Measurements from ENCODE around the gene DERL3. TPM values are rescaled to one million over a fixed set of nuclear protein-coding genes. Genes with fewer than 3 reads are reported as not detected.

The DERL3 gene
- total and polyA plus RNA-seq, 2 experiments from 2014 or later = 13.6 to 19.5 TPM

GRCh38 chr22:23874871-23875270 lies 36.1 kb upstream of the DERL3 start:
- no peak for DNase-seq (ENCODE audit: low spot score)

More at GRCh38 chr22:23874871-23875270, 36.1 kb upstream of the DERL3 start:
- H3K9me2 ChIP-seq (ENCODE audit: insufficient read depth) = no peaks in the 10 kb centered on the region
- H3K4me1 ChIP-seq (ENCODE audit: insufficient read depth) = no peaks in the 10 kb centered on the region
- H3K27me3 ChIP-seq (ENCODE audit: insufficient read depth) = no peaks in the 10 kb centered on the region
- no peak overlapping the region for H3K4me3 ChIP-seq
- H3K36me3 ChIP-seq (ENCODE audit: insufficient read depth) = no peaks in the 10 kb centered on the region
- Mint-ChIP-seq H3K36me3 (ENCODE audit: low read depth) (peaks cover 29% of the 10 kb centered on the region), H3K4me1 (peaks cover 3% of the 10 kb centered on the region; the same call in 2 of the 3 replicates), H3K27ac (no peak overlapping the region), H3K27me3 (ENCODE audit: insufficient read depth, low read depth, poor library complexity) (no peaks in the 10 kb centered on the region), H3K9me3 (no peaks in the 10 kb centered on the region), H3K4me3 (no peak overlapping the region)
- no peak overlapping the region for H3K4me2 ChIP-seq
- no peaks in the 10 kb centered on the region for H3F3A ChIP-seq (replicated peaks; ENCODE audit: low read depth)
- ATAC-seq = no peak
- H2AFZ ChIP-seq = no peak overlapping the region
- TF ChIP-seq EZH2phosphoT487 (IDR thresholded peaks at IDR 0.05; ENCODE audit: unreplicated experiment) (no peak), REST (IDR thresholded peaks at IDR 0.05; ENCODE audit: unreplicated experiment) (no peak), POLR2AphosphoS5 (IDR thresholded peaks at IDR 0.05; ENCODE audit: low read depth) (no peak), ETS1 (IDR thresholded peaks at IDR 0.05) (no peak), CREB1 (CRISPR knock-in tag; IDR thresholded peaks at IDR 0.05; ENCODE audit: low read depth) (no peak), NANOG (IDR thresholded peaks at IDR 0.05; ENCODE audit: borderline replicate concordance) (no peak), EZH2 (IDR thresholded peaks at IDR 0.05; ENCODE audit: low read depth, unreplicated experiment) (no peak), ZNF462 (CRISPR knock-in tag; IDR thresholded peaks at IDR 0.05) (no peak), ZNF331 (CRISPR knock-in tag; IDR thresholded peaks at IDR 0.05; ENCODE audit: low read depth) (no peak), JUNB (IDR thresholded peaks at IDR 0.05; ENCODE audit: unreplicated experiment) (no peak), CTCF (conservative IDR thresholded peaks at IDR 0.05; ENCODE audit: low read depth in 2 of 2) (no peak), STAT1 (IDR thresholded peaks at IDR 0.05; ENCODE audit: unreplicated experiment) (no peak), ZNF114 (CRISPR knock-in tag; IDR thresholded peaks at IDR 0.05) (no peak)
- no peak overlapping the region for H3K27ac ChIP-seq (ENCODE audit: low read depth)
- no peaks in the 10 kb centered on the region for H4K20me1 ChIP-seq (replicated peaks; ENCODE audit: insufficient read depth)
- no peaks in the 10 kb centered on the region for H3K79me2 ChIP-seq (replicated peaks; ENCODE audit: insufficient read depth)

All from GM23338 (cell line).